HepG2 (cell line): ENCODE measurements around the gene CCNB1IP1. TPM values are rescaled to one million over a fixed set of nuclear protein-coding genes. Genes with fewer than 3 reads are reported as not detected.
A peak's percentile ranks its signal among the peaks of the same experiment; 100 is the strongest.

ENCODE experiments used
- ARID5B ChIP-seq: IDR thresholded peaks from 2 replicates; pipeline ENCODE4 v1.4.0; 2020; ENCODE audit warnings: mild to moderate bottlenecking, missing genetic modification reagents
- EZH2 ChIP-seq: conservative IDR thresholded peaks from 2 replicates; pipeline ENCODE4 v1.6.1; 2012; ENCODE audit warnings: mild to moderate bottlenecking, low read depth, low read length, moderate library complexity
- HNRNPH1 ChIP-seq: fragments of 200-400 bp; formaldehyde crosslinking; optimal IDR thresholded peaks from 2 replicates; pipeline ENCODE3; 2017; ENCODE audit warnings: mild to moderate bottlenecking, low read depth, low read length
- IRX3 ChIP-seq: sonication (generic); formaldehyde crosslinking; IDR thresholded peaks from 2 replicates; pipeline ENCODE4 v1.8.1; 2023; ENCODE audit warnings: mild to moderate bottlenecking, low read depth, missing genetic modification reagents, borderline replicate concordance
- KAT7 ChIP-seq: IDR thresholded peaks from 2 replicates; pipeline ENCODE4 v1.6.1; 2018; ENCODE audit warnings: borderline replicate concordance, missing compliant biosample characterization
- PAXIP1 ChIP-seq: sonication (generic); formaldehyde crosslinking; conservative IDR thresholded peaks from 2 replicates; pipeline ENCODE4 v1.4.0; 2020; ENCODE audit warnings: mild to moderate bottlenecking, missing genetic modification reagents, moderate library complexity
- PHB2 ChIP-seq: fragments of 450-650 bp; IDR thresholded peaks from 2 replicates; pipeline ENCODE4 v1.6.1; 2018; ENCODE audit not compliant: partially characterized antibody
- PTBP1 ChIP-seq: fragments of 200-400 bp; formaldehyde crosslinking; IDR thresholded peaks from 2 replicates; pipeline ENCODE4 v1.6.1; 2018; ENCODE audit warnings: low read length, low read depth; ENCODE audit not compliant: poor library complexity, severe bottlenecking
- RARA ChIP-seq: IDR thresholded peaks from 2 replicates; pipeline ENCODE4 v1.6.1; 2016; ENCODE audit warnings: missing genetic modification reagents, missing compliant biosample characterization
- SOX13 ChIP-seq, 3 experiments: fragments of 450-650 bp in 1 of 3; sonication (generic) in 1 of 3; formaldehyde crosslinking in 1 of 3; IDR thresholded peaks in 2 of 3; conservative IDR thresholded peaks in 1 of 3; 2 replicates each; pipeline versions ENCODE4 v1.5.0 to v1.6.1; 2016 to 2020; ENCODE audit warnings: antibody characterized with exemption in 1 of 3, mild to moderate bottlenecking in 1 of 3, missing compliant biosample characterization in 1 of 3, missing genetic modification reagents in 1 of 3, moderate library complexity in 1 of 3
- SP1 ChIP-seq, 2 experiments: fragments of 450-650 bp in 1 of 2; sonication (generic) in 1 of 2; formaldehyde crosslinking in 1 of 2; IDR thresholded peaks; 2 replicates each; pipeline versions ENCODE4 v1.4.0 to v1.6.1; 2016 to 2020; ENCODE audit warnings: missing genetic modification reagents in 1 of 2
- STAT6 ChIP-seq: sonication (generic); formaldehyde crosslinking; IDR thresholded peaks from 2 replicates; pipeline ENCODE4 v1.4.0; 2020; ENCODE audit warnings: missing genetic modification reagents, mild to moderate bottlenecking, borderline replicate concordance
- ZMYM3 ChIP-seq: sonication (generic); formaldehyde crosslinking; IDR thresholded peaks from 2 replicates; pipeline ENCODE4 v1.5.1; 2020; ENCODE audit warnings: mild to moderate bottlenecking, missing genetic modification reagents
- ZNF446 ChIP-seq: sonication (generic); formaldehyde crosslinking; IDR thresholded peaks from 2 replicates; pipeline ENCODE4 v1.5.0; 2020; ENCODE audit warnings: mild to moderate bottlenecking, missing genetic modification reagents
- ZNF564 ChIP-seq: sonication (generic); formaldehyde crosslinking; IDR thresholded peaks from 2 replicates; pipeline ENCODE4 v1.8.1; 2023; ENCODE audit warnings: mild to moderate bottlenecking, missing genetic modification reagents
- ZNF652 ChIP-seq: IDR thresholded peaks from 2 replicates; pipeline ENCODE4 v1.6.1; 2016; ENCODE audit warnings: low read depth, borderline replicate concordance
- ZNF784 ChIP-seq: sonication (generic); formaldehyde crosslinking; IDR thresholded peaks from 2 replicates; pipeline ENCODE4 v1.5.1; 2020; ENCODE audit warnings: missing genetic modification reagents, mild to moderate bottlenecking, borderline replicate concordance
- ZNF83 ChIP-seq: sonication (generic); formaldehyde crosslinking; IDR thresholded peaks from 2 replicates; pipeline ENCODE4 v1.4.0; 2020; ENCODE audit warnings: missing genetic modification reagents, mild to moderate bottlenecking, borderline replicate concordance
- polyA plus RNA-seq, 8 experiments: library from polyadenylated mRNA; depleted of rRNA in 3 of 8; stranded (reverse) in 7 of 8; unstranded in 1 of 8; fragments of >200 nt; fragmentation: Illumina TruSeq in 4 of 8; extraction: Trizol in 4 of 8; gene quantifications; 2 replicates each; pipeline versions ENCODE4 v1.2.1 to v1.2.3, GENCODE V29; 2011 to 2016; ENCODE audit warnings: low read depth in 4 of 8, missing spikeins in 1 of 8, mixed read lengths in 1 of 8; ENCODE audit not compliant: insufficient read depth in 1 of 8
- total RNA-seq, 5 experiments: library from RNA; depleted of rRNA; stranded (reverse); fragments of >200 nt; fragmentation: Illumina TruSeq; extraction: Trizol; gene quantifications; 2 replicates each; pipeline ENCODE4 v1.2.3, GENCODE V29; 2016; ENCODE audit warnings: low read depth in 1 of 5

CCNB1IP1 gene
- total and polyA plus RNA-seq, 2 of the 13 experiments (the other 11 are each of a cell fraction or from before 2014, with no cell fraction given), result 98.3 to 125 TPM

GRCh38 chr14:20331053-20331613, 1.9 kb downstream of the CCNB1IP1 start (continued):
- TF ChIP-seq ZMYM3 (CRISPR knock-in tag) (no peak), STAT6 (no peak), SP1 (IDR thresholded peaks at IDR 0.05) (no peak), SP1 (CRISPR knock-in tag; IDR thresholded peaks at IDR 0.05) (no peak), ZNF564 (CRISPR knock-in tag) (no peak), PAXIP1 (CRISPR knock-in tag) (0 out of 2 replicates have a peak, but pooled peaks have one; percentile 34), ZNF652 (0 out of 2 replicates have a peak, but pooled peaks have one; percentile 19), PHB2 (no peak), RARA (CRISPR knock-in tag) (peak; percentile 39; the same call in 1 of the 2 replicates), PTBP1 (no peak), ZNF784 (CRISPR knock-in tag) (no peak), HNRNPH1 (no peak), IRX3 (CRISPR knock-in tag) (no peak), SOX13 (IDR thresholded peaks at IDR 0.05) (no peak), SOX13 (CRISPR knock-in tag; conservative IDR thresholded peaks at IDR 0.05 in 1 of 2, IDR thresholded peaks at IDR 0.05 in 1 of 2) (0 out of 4 replicates have a peak, but pooled peaks of 1 of the 2 experiments have one; percentile 8), EZH2 (no peak), ZNF446 (CRISPR knock-in tag) (no peak), ZNF83 (CRISPR knock-in tag) (no peak), KAT7 (CRISPR knock-in tag) (no peak), ARID5B (CRISPR knock-in tag) (peak; percentile 50; the same call in 1 of the 2 replicates)
